A549 (cell line): ENCODE data around the gene FANCC. TPM values are rescaled to one million over a fixed set of nuclear protein-coding genes. Genes with fewer than 3 reads are reported as not detected.

ENCODE experiments used
- ATAC-seq, 2 experiments: fragments of 200-7000 bp in 1 of 2; fragments of >200 bp in 1 of 2; cut with Nextera tagmentation in 1 of 2; cut with Tn5 transposase in 1 of 2; 3 replicates each; pipeline versions ENCODE4 v1.8.0 to v1.9.1; 2018 to 2020; ENCODE audit warnings: mild to moderate bottlenecking in 1 of 2, moderate library complexity in 1 of 2
- CTCF ChIA-PET: fragments of 300-600 bp; sonication (Branson Sonifier 250); formaldehyde crosslinking; extraction: SDS; loops from one replicate; lab custom pipeline; 2021; ENCODE audit warnings: antibody characterized with exemption, inconsistent platforms; lab: Yijun Ruan, JAX
- POLR2A ChIA-PET: fragments of 350-600 bp; formaldehyde crosslinking; extraction: SDS; loops from one replicate; lab custom pipeline; 2021; ENCODE audit warnings: antibody characterized with exemption, inconsistent platforms; lab: Yijun Ruan, JAX
- DNase-seq, 2 experiments: peaks; one replicate each; pipeline versions ENCODE4 v3.0.0 to v3.0.0-alpha.2; 2011 to 2016; ENCODE audit warnings: low read depth in 1 of 2, low spot score in 1 of 2
- FAIRE-seq: peaks from 2 replicates; lab custom pipeline; 2011; peaks lifted over from hg19 to GRCh38; lab: Jason Lieb, UNC
- H3K27ac ChIP-seq, 2 experiments: fragments of >200 bp; sonication (Bioruptor Twin); formaldehyde crosslinking; 3 replicates each; pipeline ENCODE4 v1.5.1; 2016 to 2017
- H3K4me1 ChIP-seq: fragments of >200 bp; sonication (Bioruptor Twin); formaldehyde crosslinking; 3 replicates; pipeline ENCODE4 v1.6.1; 2016
- H3K4me2 ChIP-seq: fragments of >200 bp; sonication (Bioruptor Twin); formaldehyde crosslinking; 3 replicates; pipeline ENCODE4 v1.6.1; 2016
- H3K4me3 ChIP-seq: fragments of >200 bp; sonication (Bioruptor Twin); formaldehyde crosslinking; 3 replicates; pipeline ENCODE4 v1.5.1; 2016
- H3K9me3 ChIP-seq: fragments of >200 bp; sonication (Bioruptor Twin); formaldehyde crosslinking; 3 replicates; pipeline ENCODE4 v1.6.1; 2016
- BHLHE40 ChIP-seq: IDR thresholded peaks from 2 replicates; pipeline ENCODE4 v1.6.1; 2012; ENCODE audit warnings: low read depth, low read length, inconsistent platforms
- CHD2 ChIP-seq: fragments of 150-350 bp; IDR thresholded peaks from 2 replicates; pipeline ENCODE4 v1.6.1; 2014; ENCODE audit warnings: low read length; ENCODE audit not compliant: partially characterized antibody
- EHMT2 ChIP-seq: fragments of 200-600 bp; sonication (generic); IDR thresholded peaks from 2 replicates; pipeline ENCODE4 v1.6.1; 2016; ENCODE audit warnings: antibody characterized with exemption, low read depth, mild to moderate bottlenecking, moderate library complexity
- EP300 ChIP-seq, 2 experiments: fragments of >200 bp; sonication (Bioruptor Twin); formaldehyde crosslinking; IDR thresholded peaks; 2 replicates in 1 of 2; 3 replicates in 1 of 2; pipeline ENCODE4 v1.6.1; 2016 to 2017
- FOSB ChIP-seq: fragments of 250-450 bp; sonication (Bioruptor Pico); IDR thresholded peaks from 2 replicates; pipeline ENCODE4 v1.5.0; 2020; ENCODE audit warnings: mild to moderate bottlenecking, moderate library complexity
- FOXS1 ChIP-seq: fragments of 250-450 bp; sonication (Bioruptor Pico); IDR thresholded peaks from 2 replicates; pipeline ENCODE4 v1.5.0; 2020; ENCODE audit warnings: mild to moderate bottlenecking, moderate library complexity
- HDAC2 ChIP-seq: fragments of 200-600 bp; sonication (generic); IDR thresholded peaks from 2 replicates; pipeline ENCODE4 v1.6.1; 2016
- JUNB ChIP-seq: fragments of >200 bp; sonication (Bioruptor Twin); formaldehyde crosslinking; IDR thresholded peaks from 2 replicates; pipeline ENCODE4 v1.6.1; 2016
- MYC ChIP-seq: IDR thresholded peaks from 2 replicates; pipeline ENCODE4 v1.6.1; 2012; ENCODE audit warnings: mild to moderate bottlenecking, inconsistent platforms, low read length, improper control_type of control experiment, borderline replicate concordance
- NR3C1 ChIP-seq: fragments of >200 bp; sonication (Bioruptor Twin); formaldehyde crosslinking; IDR thresholded peaks from 3 replicates; pipeline ENCODE4 v1.6.1; 2017
- POLR2A ChIP-seq: IDR thresholded peaks from 2 replicates; pipeline ENCODE4 v1.6.1; 2012; ENCODE audit warnings: mild to moderate bottlenecking, low read length
- POLR2AphosphoS2 ChIP-seq: conservative IDR thresholded peaks from 2 replicates; pipeline ENCODE4 v1.6.1; 2012; ENCODE audit warnings: low read length, improper control_type of control experiment, inconsistent platforms
- RAD21 ChIP-seq, 2 experiments: fragments of >200 bp in 1 of 2; sonication (Bioruptor Twin) in 1 of 2; formaldehyde crosslinking in 1 of 2; IDR thresholded peaks in 1 of 2; conservative IDR thresholded peaks in 1 of 2; 2 replicates in 1 of 2; 3 replicates in 1 of 2; pipeline ENCODE4 v1.6.1; 2012 to 2018; ENCODE audit warnings: inconsistent platforms in 1 of 2
- REST ChIP-seq: fragments of 200-600 bp; sonication (generic); IDR thresholded peaks from 2 replicates; pipeline ENCODE4 v1.6.1; 2016; ENCODE audit warnings: antibody characterized with exemption, mild to moderate bottlenecking, moderate library complexity
- SMC3 ChIP-seq: fragments of >200 bp; sonication (Bioruptor Twin); formaldehyde crosslinking; IDR thresholded peaks from 3 replicates; pipeline ENCODE4 v1.6.1; 2018; ENCODE audit warnings: inconsistent platforms
- TP53 ChIP-seq: fragments of 250-450 bp; sonication (Bioruptor Pico); IDR thresholded peaks from 2 replicates; pipeline ENCODE4 v1.5.0; 2021; ENCODE audit warnings: mild to moderate bottlenecking, moderate library complexity
- USF2 ChIP-seq: fragments of 450-650 bp; IDR thresholded peaks from 2 replicates; pipeline ENCODE4 v1.6.1; 2014; ENCODE audit warnings: antibody characterized with exemption
- ZFP36 ChIP-seq: fragments of 450-650 bp; IDR thresholded peaks from 2 replicates; pipeline ENCODE4 v1.6.1; 2014; ENCODE audit warnings: borderline replicate concordance; ENCODE audit not compliant: partially characterized antibody
- WGBS: methylation state at CpG from one replicate; pipeline ENCODE4 v1.1.6; 2017; ENCODE audit errors: missing lambda C conversion rate; 5-methylcytosine and 5-hydroxymethylcytosine counted together
- polyA plus RNA-seq, 4 experiments: library from polyadenylated mRNA; depleted of rRNA in 3 of 4; stranded (reverse); fragments of >200 nt; fragmentation: RNase III in 1 of 4; extraction: RNeasy Plus Mini Kit Qiagen cat#74134 plus additional on column Dnase treatment in 1 of 4; gene quantifications; 2 replicates in 3 of 4; 3 replicates in 1 of 4; pipeline ENCODE4 v1.2.3, GENCODE V29; 2011 to 2017
- TF ChIP-seq, protein P1 (sequence below): IDR thresholded peaks from 2 replicates; pipeline ENCODE4 v1.6.1; 2012

Gene FANCC
- polyA plus RNA-seq, 2 of the 4 experiments (the other 2 are of a cell fraction) = 13.5 to 24.9 TPM

GRCh38 chr9:95085861-95086563 is 231.5 kb downstream of the FANCC start:
- 0 out of 3 replicates have a peak overlapping the region, but pooled peaks have one; percentile 14 for H3K4me2 ChIP-seq
- FAIRE-seq = no peak
- peaks cover 93% of the 10 kb centered on the region for H3K4me1 ChIP-seq
- POLR2A ChIA-PET = interaction anchor here (0.6 kb wide), 1 partner anchor 417 kb away, joined by 3 read pairs; no protein-coding TSS in a partner anchor
- TF ChIP-seq POLR2AphosphoS2 (no peak), SMC3 (no peak), EP300 (IDR thresholded peaks at IDR 0.05) (no peak), BHLHE40 (no peak), TP53 (no peak), HDAC2 (no peak), ZFP36 (no peak), REST (no peak), NR3C1 (no peak), MYC (no peak), EHMT2 (no peak), CHD2 (no peak)
- TF ChIP-seq, protein P1, sequence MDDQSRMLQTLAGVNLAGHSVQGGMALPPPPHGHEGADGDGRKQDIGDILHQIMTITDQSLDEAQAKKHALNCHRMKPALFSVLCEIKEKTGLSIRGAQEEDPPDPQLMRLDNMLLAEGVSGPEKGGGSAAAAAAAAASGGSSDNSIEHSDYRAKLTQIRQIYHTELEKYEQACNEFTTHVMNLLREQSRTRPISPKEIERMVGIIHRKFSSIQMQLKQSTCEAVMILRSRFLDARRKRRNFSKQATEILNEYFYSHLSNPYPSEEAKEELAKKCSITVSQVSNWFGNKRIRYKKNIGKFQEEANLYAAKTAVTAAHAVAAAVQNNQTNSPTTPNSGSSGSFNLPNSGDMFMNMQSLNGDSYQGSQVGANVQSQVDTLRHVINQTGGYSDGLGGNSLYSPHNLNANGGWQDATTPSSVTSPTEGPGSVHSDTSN = no peak
- TF ChIP-seq, all 56 proteins: peak for 0
- DNase-seq = no peak
- no peak for ATAC-seq
- H3K9me3 ChIP-seq = no peaks in the 10 kb centered on the region
- H3K27ac ChIP-seq = peak overlapping the region in 1 of 2 experiments; percentile 47; a peak in 3 of 6 replicates
- CTCF ChIA-PET = interaction anchor here (0.8 to 2.2 kb wide), 10 partner anchors 10 to 418 kb away, joined by 3 to 7 read pairs (median 4); no protein-coding TSS in a partner anchor
- 89% methylated on average over 35 of the region's 40 CpGs for WGBS
- H3K4me3 ChIP-seq = no peak overlapping the region

DNA sequence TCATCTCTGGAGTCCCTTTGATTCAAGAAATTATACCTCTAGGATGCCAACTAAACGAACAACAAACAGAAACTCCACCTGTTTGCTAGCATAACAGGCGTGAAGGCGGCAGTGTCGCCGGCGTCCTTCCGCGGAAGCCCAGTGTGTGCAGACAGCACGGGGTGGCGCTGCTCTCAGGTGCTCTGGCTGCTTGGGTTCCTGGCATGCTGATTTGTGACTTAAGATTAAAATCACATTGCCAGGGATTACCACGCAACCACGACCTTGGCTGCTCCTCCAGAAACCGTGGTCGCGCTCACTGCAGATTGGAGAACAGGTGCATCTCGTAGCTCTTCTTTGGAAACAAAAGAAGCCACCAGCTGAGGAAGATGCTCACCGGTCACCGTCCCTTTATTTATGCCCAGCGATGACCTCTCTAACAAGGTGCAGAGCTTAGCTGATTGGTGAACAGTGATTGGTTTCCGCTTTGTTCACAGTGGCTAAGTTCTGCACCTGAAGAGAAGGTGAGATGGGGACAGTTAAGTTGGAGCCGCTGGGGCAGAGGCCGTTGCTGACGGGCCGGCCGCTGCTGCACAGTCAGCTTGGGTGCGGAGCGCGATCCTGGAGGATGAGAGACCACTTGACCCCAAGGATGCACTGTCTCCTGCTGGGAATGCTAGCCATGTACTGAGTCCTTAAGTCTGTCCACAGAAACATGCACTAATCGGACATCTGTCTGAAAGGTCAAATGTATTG is 232.3 kb downstream of the FANCC start:
- FAIRE-seq = no peak
- no peak for DNase-seq
- TF ChIP-seq POLR2A (no peak), RAD21 (conservative IDR thresholded peaks at IDR 0.05 in 1 of 2, IDR thresholded peaks at IDR 0.05 in 1 of 2) (no peak), FOXS1 (CRISPR knock-in tag) (no peak), FOSB (CRISPR knock-in tag) (0 out of 2 replicates have a peak, but pooled peaks have one; percentile 26), POLR2AphosphoS2 (peak; percentile 18; the same call in 1 of the 2 replicates), JUNB (no peak), EP300 (IDR thresholded peaks at IDR 0.05) (no peak), TP53 (no peak), USF2 (no peak)
- POLR2A ChIA-PET = interaction anchor here (0.6 kb wide), 1 partner anchor 125 kb away, joined by 4 read pairs; no protein-coding TSS in a partner anchor
- CTCF ChIA-PET = interaction anchor here (0.8 to 2.2 kb wide), 8 partner anchors 11 to 416 kb away, joined by 3 to 7 read pairs (median 4); no protein-coding TSS in a partner anchor
- Histone ChIP-seq H3K27ac (peak overlapping the region in 1 of 2 experiments; percentile 41; a peak in 3 of 6 replicates), H3K4me3 (no peak overlapping the region), H3K4me2 (no peak overlapping the region), H3K9me3 (no peaks in the 10 kb centered on the region), H3K4me1 (peaks cover 93% of the 10 kb centered on the region)
- 91% methylated on average over 29 of the region's 29 CpGs for WGBS
- no peak for ATAC-seq
